Adrenal gland (tissue), 5 donors: Measurements from ENCODE around the gene ZC3H12A.

Source experiments
- POLR2A ChIP-seq, 2 donors: fragments of 450-650 bp; IDR thresholded peaks; one replicate each; pipeline ENCODE4 v1.6.1; 2017; ENCODE audit warnings: antibody characterized with exemption in 2 of 2, mild to moderate bottlenecking in 2 of 2, moderate library complexity in 1 of 2
- TF ChIP-seq, protein P1 (sequence below), 6 experiments: fragments of 450-650 bp in 4 of 6; fragments of 200-600 bp in 2 of 6; sonication (generic) in 1 of 6; IDR thresholded peaks; 1 replicate in 5 of 6; 2 replicates in 1 of 6; pipeline versions ENCODE4 v1.5.1 to v1.8.0; 2016 to 2021; ENCODE audit warnings: antibody characterized with exemption in 6 of 6, mild to moderate bottlenecking in 2 of 6, moderate library complexity in 1 of 6
- donor health status: DM: no; HTN: no; CAD: no.

- TF ChIP-seq POLR2A (IDR thresholded peaks at IDR 0.05), result no peak
- TF ChIP-seq, protein P1, sequence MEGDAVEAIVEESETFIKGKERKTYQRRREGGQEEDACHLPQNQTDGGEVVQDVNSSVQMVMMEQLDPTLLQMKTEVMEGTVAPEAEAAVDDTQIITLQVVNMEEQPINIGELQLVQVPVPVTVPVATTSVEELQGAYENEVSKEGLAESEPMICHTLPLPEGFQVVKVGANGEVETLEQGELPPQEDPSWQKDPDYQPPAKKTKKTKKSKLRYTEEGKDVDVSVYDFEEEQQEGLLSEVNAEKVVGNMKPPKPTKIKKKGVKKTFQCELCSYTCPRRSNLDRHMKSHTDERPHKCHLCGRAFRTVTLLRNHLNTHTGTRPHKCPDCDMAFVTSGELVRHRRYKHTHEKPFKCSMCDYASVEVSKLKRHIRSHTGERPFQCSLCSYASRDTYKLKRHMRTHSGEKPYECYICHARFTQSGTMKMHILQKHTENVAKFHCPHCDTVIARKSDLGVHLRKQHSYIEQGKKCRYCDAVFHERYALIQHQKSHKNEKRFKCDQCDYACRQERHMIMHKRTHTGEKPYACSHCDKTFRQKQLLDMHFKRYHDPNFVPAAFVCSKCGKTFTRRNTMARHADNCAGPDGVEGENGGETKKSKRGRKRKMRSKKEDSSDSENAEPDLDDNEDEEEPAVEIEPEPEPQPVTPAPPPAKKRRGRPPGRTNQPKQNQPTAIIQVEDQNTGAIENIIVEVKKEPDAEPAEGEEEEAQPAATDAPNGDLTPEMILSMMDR (IDR thresholded peaks at IDR 0.05), result no peak
Observed at GRCh38 chr1:37439349-37439995, 34.9 kb upstream of the ZC3H12A start.
